Neural cell (in vitro differentiated cells): Measurements from ENCODE around the gene ZNF407.

Experiments
- CTCF ChIP-seq: fragments of 450-650 bp; IDR thresholded peaks from 2 replicates; pipeline ENCODE4 v1.5.1; 2014; ENCODE audit warnings: antibody characterized with exemption, mild to moderate bottlenecking, moderate library complexity; ENCODE audit not compliant: poor library complexity, severe bottlenecking
- EP300 ChIP-seq: fragments of 450-650 bp; conservative IDR thresholded peaks from 2 replicates; pipeline ENCODE4 v1.6.1; 2014; ENCODE audit warnings: antibody characterized with exemption, mild to moderate bottlenecking, moderate library complexity; ENCODE audit not compliant: poor library complexity, severe bottlenecking
- POLR2AphosphoS5 ChIP-seq: IDR thresholded peaks from 2 replicates; pipeline ENCODE4 v1.6.1; 2012
- REST ChIP-seq: IDR thresholded peaks from 2 replicates; pipeline ENCODE4 v1.6.1; 2012; ENCODE audit warnings: borderline replicate concordance
- TAF1 ChIP-seq: IDR thresholded peaks from 2 replicates; pipeline ENCODE4 v1.6.1; 2012; ENCODE audit warnings: low read depth

GRCh38 chr18:75071866-75072671, 474.4 kb downstream of the ZNF407 start:
- TF ChIP-seq CTCF (no peak), REST (no peak), POLR2AphosphoS5 (no peak), EP300 (no peak), TAF1 (no peak)
